ENCODE data around the gene KNTC1. TPM values are rescaled to one million over a fixed set of nuclear protein-coding genes. Genes with fewer than 3 reads are reported as not detected.
A peak's percentile ranks its signal among the peaks of the same experiment; 100 is the strongest.

The KNTC1 gene
- polyA plus RNA-seq, 1 donor (not counting 4 experiments of a cell fraction or from before 2014, with no cell fraction given) = 18.6 TPM

DNA sequence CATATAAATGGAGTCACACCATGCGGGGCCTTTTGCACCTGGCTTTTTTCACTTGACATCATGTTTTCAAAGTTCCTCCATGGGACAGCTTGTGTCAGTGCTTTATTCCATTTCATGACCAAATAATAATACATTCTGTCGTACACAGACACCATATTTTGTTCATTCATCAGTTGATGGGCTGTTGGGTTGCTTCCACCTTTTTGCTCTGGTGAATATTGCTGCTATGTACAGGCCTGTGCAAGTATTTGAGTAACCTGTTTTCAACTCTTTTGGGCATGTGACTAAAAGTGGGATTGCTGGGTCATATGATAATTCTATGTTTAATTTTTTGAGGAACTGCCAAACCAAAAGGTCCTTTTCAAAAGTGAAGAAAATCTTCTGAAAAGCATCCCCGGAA, 129.2 kb downstream of the KNTC1 start:
- Histone ChIP-seq H3K36me3 (ENCODE audit: control insufficient read depth in 2 of 2, extremely low read depth in 1 of 2, insufficient read depth in 2 of 2, low read length in 2 of 2) (no peaks in the 10 kb centered on the region), H4K20me1 (ENCODE audit: control insufficient read depth, extremely low read depth, insufficient read depth, low read length) (no peaks in the 10 kb centered on the region), H3K4me2 (ENCODE audit: control insufficient read depth, extremely low read depth, insufficient read depth, low read depth, low read length) (no peak overlapping the region), H3K4me3 (ENCODE audit: control insufficient read depth in 2 of 3, extremely low read depth in 1 of 3, insufficient read depth in 2 of 3, low read depth in 1 of 3, low read length in 3 of 3) (no peak overlapping the region), H3K9me1 (ENCODE audit: control insufficient read depth, extremely low read depth, insufficient read depth, low read length) (no peaks in the 10 kb centered on the region), H2AFZ (ENCODE audit: control insufficient read depth, low read length) (peak overlapping the region; percentile 51), H3K9me3 (ENCODE audit: control insufficient read depth, low read depth, low read length) (no peaks in the 10 kb centered on the region), H3K9ac (ENCODE audit: control insufficient read depth, extremely low read depth, insufficient read depth, low read length) (no peak overlapping the region), H3K4me1 (ENCODE audit: control insufficient read depth, extremely low read depth, insufficient read depth, low read length) (peaks cover 3% of the 10 kb centered on the region), H3K27ac (ENCODE audit: control insufficient read depth, insufficient read depth, low read length) (no peak overlapping the region), H3K27me3 (ENCODE audit: control insufficient read depth, extremely low read depth, insufficient read depth, low read length) (no peaks in the 10 kb centered on the region), H3K79me2 (ENCODE audit: control insufficient read depth, insufficient read depth, low read length) (no peaks in the 10 kb centered on the region)
- DNase-seq (ENCODE audit: low read depth, low spot score) (no peak), FAIRE-seq (no peak)
- dilution Hi-C loops (cut with MboI; ENCODE audit: extremely low pct_ligation_motif_present, low sequenced_read_pairs) = no loop called here
- TF ChIP-seq, protein P1, sequence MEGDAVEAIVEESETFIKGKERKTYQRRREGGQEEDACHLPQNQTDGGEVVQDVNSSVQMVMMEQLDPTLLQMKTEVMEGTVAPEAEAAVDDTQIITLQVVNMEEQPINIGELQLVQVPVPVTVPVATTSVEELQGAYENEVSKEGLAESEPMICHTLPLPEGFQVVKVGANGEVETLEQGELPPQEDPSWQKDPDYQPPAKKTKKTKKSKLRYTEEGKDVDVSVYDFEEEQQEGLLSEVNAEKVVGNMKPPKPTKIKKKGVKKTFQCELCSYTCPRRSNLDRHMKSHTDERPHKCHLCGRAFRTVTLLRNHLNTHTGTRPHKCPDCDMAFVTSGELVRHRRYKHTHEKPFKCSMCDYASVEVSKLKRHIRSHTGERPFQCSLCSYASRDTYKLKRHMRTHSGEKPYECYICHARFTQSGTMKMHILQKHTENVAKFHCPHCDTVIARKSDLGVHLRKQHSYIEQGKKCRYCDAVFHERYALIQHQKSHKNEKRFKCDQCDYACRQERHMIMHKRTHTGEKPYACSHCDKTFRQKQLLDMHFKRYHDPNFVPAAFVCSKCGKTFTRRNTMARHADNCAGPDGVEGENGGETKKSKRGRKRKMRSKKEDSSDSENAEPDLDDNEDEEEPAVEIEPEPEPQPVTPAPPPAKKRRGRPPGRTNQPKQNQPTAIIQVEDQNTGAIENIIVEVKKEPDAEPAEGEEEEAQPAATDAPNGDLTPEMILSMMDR (optimal IDR thresholded peaks at IDR 0.05 in 1 of 3, IDR thresholded peaks at IDR 0.05 in 1 of 3, conservative IDR thresholded peaks at IDR 0.05 in 1 of 3; ENCODE audit: extremely low read depth in 1 of 3, insufficient read depth in 2 of 3, low read length in 3 of 3) = no peak
- TF ChIP-seq EZH2 (IDR thresholded peaks at IDR 0.05; ENCODE audit: low read length) = no peak

DNA sequence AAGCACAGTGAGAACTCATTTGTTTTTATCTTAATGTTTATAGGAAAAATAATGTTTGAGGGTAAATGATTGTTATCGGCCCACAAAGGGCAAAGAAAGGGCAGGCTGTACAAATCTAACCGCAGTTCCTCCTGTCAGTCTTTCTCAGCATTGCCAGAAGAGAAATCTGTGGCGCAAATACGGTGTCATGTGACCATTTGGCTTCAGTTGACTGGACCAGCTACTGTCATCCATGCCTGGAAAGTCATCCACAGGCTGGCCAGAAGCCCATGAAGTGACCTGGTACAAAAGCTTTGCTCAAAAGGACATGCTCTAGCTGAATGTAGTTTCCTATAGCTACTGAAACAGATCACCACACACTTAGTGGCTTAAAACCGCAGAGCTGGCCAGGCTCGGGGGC, 132.5 kb downstream of the KNTC1 start:
- no peaks in the 10 kb centered on the region for H3K27me3 ChIP-seq (ENCODE audit: control insufficient read depth, extremely low read depth, insufficient read depth, low read length)
- no peaks in the 10 kb centered on the region for H4K20me1 ChIP-seq (ENCODE audit: control insufficient read depth, extremely low read depth, insufficient read depth, low read length)
- DNase-seq (ENCODE audit: low read depth, low spot score) = no peak
- no peak overlapping the region for H3K4me2 ChIP-seq (ENCODE audit: control insufficient read depth, extremely low read depth, insufficient read depth, low read depth, low read length)
- dilution Hi-C loops (cut with MboI; ENCODE audit: extremely low pct_ligation_motif_present, low sequenced_read_pairs) = no loop called here
- H3K79me2 ChIP-seq (ENCODE audit: control insufficient read depth, insufficient read depth, low read length) = no peaks in the 10 kb centered on the region
- H3K9ac ChIP-seq (ENCODE audit: control insufficient read depth, extremely low read depth, insufficient read depth, low read length) = no peak overlapping the region
- H3K4me3 ChIP-seq (ENCODE audit: control insufficient read depth in 2 of 3, extremely low read depth in 1 of 3, insufficient read depth in 2 of 3, low read depth in 1 of 3, low read length in 3 of 3) = no peak overlapping the region
- no peaks in the 10 kb centered on the region for H3K36me3 ChIP-seq (ENCODE audit: control insufficient read depth in 2 of 2, extremely low read depth in 1 of 2, insufficient read depth in 2 of 2, low read length in 2 of 2)
- H2AFZ ChIP-seq (ENCODE audit: control insufficient read depth, low read length) = no peak overlapping the region
- no peak overlapping the region for H3K27ac ChIP-seq (ENCODE audit: control insufficient read depth, insufficient read depth, low read length)
- no peaks in the 10 kb centered on the region for H3K9me3 ChIP-seq (ENCODE audit: control insufficient read depth, low read depth, low read length)
- no peaks in the 10 kb centered on the region for H3K9me1 ChIP-seq (ENCODE audit: control insufficient read depth, extremely low read depth, insufficient read depth, low read length)
- peaks cover 3% of the 10 kb centered on the region for H3K4me1 ChIP-seq (ENCODE audit: control insufficient read depth, extremely low read depth, insufficient read depth, low read length)
- no peak for FAIRE-seq
- no peak for TF ChIP-seq EZH2 (IDR thresholded peaks at IDR 0.05; ENCODE audit: low read length)
- TF ChIP-seq, protein P1 (optimal IDR thresholded peaks at IDR 0.05 in 1 of 3, IDR thresholded peaks at IDR 0.05 in 1 of 3, conservative IDR thresholded peaks at IDR 0.05 in 1 of 3; ENCODE audit: extremely low read depth in 1 of 3, insufficient read depth in 2 of 3, low read length in 3 of 3) = no peak

Data from keratinocyte (primary cell).